Chondrocyte (in vitro differentiated cells): ENCODE measurements around the gene SGCD. TPM values are rescaled to one million over a fixed set of nuclear protein-coding genes. Genes with fewer than 3 reads are reported as not detected.

ENCODE experiments used
- DNase-seq: peaks from one replicate; pipeline ENCODE4 v3.0.0; 2021; ENCODE audit warnings: mixed read lengths, low spot score
- H3K27ac Mint-ChIP-seq: one replicate; pipeline ENCODE4 v1.8.0; 2021; ENCODE audit warnings: mild to moderate bottlenecking, moderate library complexity, mixed read lengths; ENCODE audit not compliant: unreplicated experiment
- H3K27me3 Mint-ChIP-seq: 2 replicates; pipeline ENCODE4 v1.8.0; 2021; ENCODE audit warnings: low read depth, mixed read lengths
- H3K36me3 Mint-ChIP-seq: 2 replicates; pipeline ENCODE4 v1.8.0; 2021; ENCODE audit warnings: low read depth, mixed read lengths
- H3K4me1 Mint-ChIP-seq: 2 replicates; pipeline ENCODE4 v1.8.0; 2021; ENCODE audit warnings: low read depth, mild to moderate bottlenecking, mixed read lengths
- H3K4me3 Mint-ChIP-seq: one replicate; pipeline ENCODE4 v1.8.0; 2021; ENCODE audit warnings: mild to moderate bottlenecking, moderate library complexity, mixed read lengths; ENCODE audit not compliant: unreplicated experiment
- H3K9me3 Mint-ChIP-seq: 2 replicates; pipeline ENCODE4 v1.8.0; 2021; ENCODE audit warnings: low read depth, mixed read lengths
- CTCF ChIP-seq: fragments of 200-600 bp; sonication (generic); IDR thresholded peaks from 2 replicates; pipeline ENCODE4 v1.5.0; 2021; ENCODE audit warnings: antibody characterized with exemption, mild to moderate bottlenecking, moderate library complexity
- total RNA-seq: library from RNA; stranded (reverse); gene quantifications from 3 replicates; pipeline ENCODE4 v1.2.1, GENCODE V29; 2021

The SGCD gene
- total RNA-seq, 1 donor from 2014 or later: 8.4 TPM

DNA sequence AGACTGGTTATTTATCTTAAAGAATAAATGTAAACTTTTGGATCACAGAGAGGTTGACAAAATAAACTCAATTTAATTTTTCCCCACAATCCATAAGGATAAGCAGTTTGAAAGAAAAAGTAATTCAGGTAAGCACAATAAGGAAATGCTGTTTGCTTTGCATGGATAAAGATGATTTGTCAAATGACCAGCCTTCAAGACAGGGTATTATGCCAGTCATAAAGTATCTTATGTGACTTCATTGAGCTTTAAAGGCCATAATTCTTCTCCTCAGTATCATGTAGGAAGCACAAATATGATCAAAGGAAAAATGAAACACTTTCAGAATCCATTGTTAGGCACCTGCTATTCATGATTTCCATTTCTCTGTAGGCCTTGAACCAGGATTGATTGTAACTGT is 342.5 kb downstream of the SGCD start:
- H3K9me3 Mint-ChIP-seq: no peaks in the 10 kb centered on the region
- no peak overlapping the region for H3K4me3 Mint-ChIP-seq
- H3K27me3 Mint-ChIP-seq: no peaks in the 10 kb centered on the region
- no peak for DNase-seq
- no peak for TF ChIP-seq CTCF
- no peak overlapping the region for H3K27ac Mint-ChIP-seq
- no peaks in the 10 kb centered on the region for H3K36me3 Mint-ChIP-seq
- H3K4me1 Mint-ChIP-seq: no peaks in the 10 kb centered on the region

- Mint-ChIP-seq H3K9me3 (no peaks in the 10 kb centered on the region), H3K4me3 (no peak overlapping the region), H3K27ac (no peak overlapping the region), H3K36me3 (no peaks in the 10 kb centered on the region), H3K4me1 (no peaks in the 10 kb centered on the region), H3K27me3 (no peaks in the 10 kb centered on the region)
- DNase-seq: no peak
- no peak for TF ChIP-seq CTCF
Observed at GRCh38 chr5:156670615-156671014, 343.7 kb downstream of the SGCD start.

GRCh38 chr5:156675395-156675794 is 348.4 kb downstream of the SGCD start:
- no peak for DNase-seq
- Mint-ChIP-seq H3K27me3 (no peaks in the 10 kb centered on the region), H3K36me3 (no peaks in the 10 kb centered on the region), H3K9me3 (no peaks in the 10 kb centered on the region), H3K27ac (no peak overlapping the region), H3K4me3 (no peak overlapping the region), H3K4me1 (no peaks in the 10 kb centered on the region)
- no peak for TF ChIP-seq CTCF

DNA sequence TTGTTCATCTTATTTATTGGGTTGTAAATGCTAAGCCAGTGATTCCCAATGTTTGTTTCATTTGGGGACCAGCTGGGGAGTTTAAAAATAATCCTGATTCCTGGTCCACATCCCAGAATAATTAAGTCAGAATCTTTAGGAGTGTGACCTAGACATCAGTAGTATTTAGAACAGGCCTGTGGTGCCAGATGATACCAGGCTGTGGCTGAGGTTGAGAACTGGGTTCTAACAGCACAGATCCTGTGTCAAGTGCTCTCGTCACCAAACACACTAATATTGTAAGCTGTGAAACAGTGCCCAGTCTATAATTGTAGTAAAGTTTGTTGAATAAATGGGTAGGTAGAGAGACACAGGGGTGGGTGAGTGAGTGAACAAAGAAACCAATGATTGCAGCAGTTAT is 351.0 kb downstream of the SGCD start:
- no peaks in the 10 kb centered on the region for H3K4me1 Mint-ChIP-seq
- no peaks in the 10 kb centered on the region for H3K27me3 Mint-ChIP-seq
- no peaks in the 10 kb centered on the region for H3K36me3 Mint-ChIP-seq
- DNase-seq: no peak
- no peaks in the 10 kb centered on the region for H3K9me3 Mint-ChIP-seq
- H3K27ac Mint-ChIP-seq: no peak overlapping the region
- no peak overlapping the region for H3K4me3 Mint-ChIP-seq
- TF ChIP-seq CTCF: no peak

GRCh38 chr5:156678484-156678883 is 351.5 kb downstream of the SGCD start:
- Mint-ChIP-seq H3K4me3 (no peak overlapping the region), H3K27ac (no peak overlapping the region), H3K9me3 (no peaks in the 10 kb centered on the region), H3K4me1 (no peaks in the 10 kb centered on the region), H3K36me3 (no peaks in the 10 kb centered on the region), H3K27me3 (no peaks in the 10 kb centered on the region)
- DNase-seq: no peak
- no peak for TF ChIP-seq CTCF
